HCT116 (cell line): ENCODE data around the gene TICAM1. TPM values are rescaled to one million over a fixed set of nuclear protein-coding genes. Genes with fewer than 3 reads are reported as not detected.
A peak's percentile ranks its signal among the peaks of the same experiment; 100 is the strongest.
"Not testable (repeated sequence)": the region's sequence is repeated elsewhere in the genome, so short reads cannot be mapped to it uniquely, and the experiment has no call there.

Experiments used
- ATAC-seq: fragments of 200-7000 bp; cut with Tn5 transposase; 2 replicates; pipeline ENCODE4 v1.9.1; 2020; ENCODE audit warnings: mild to moderate bottlenecking, moderate library complexity
- BruUV-seq: library from RNA; stranded (reverse); fragments of 400-500 nt; replicated peaks from 2 replicates; lab custom pipeline; 2021; lab: Mats Ljungman, UMichigan
- CTCF ChIA-PET: fragments of 300-600 bp; sonication (Branson Sonifier 250); formaldehyde crosslinking; loops from one replicate; lab custom pipeline; 2021; ENCODE audit warnings: antibody characterized with exemption; lab: Charles Lee
- POLR2A ChIA-PET: fragments of 300-600, 350-600 bp; sonication (Branson Sonifier 250); formaldehyde crosslinking; loops from one replicate; lab custom pipeline; 2021; ENCODE audit warnings: antibody characterized with exemption; lab: Charles Lee
- RAD21 ChIA-PET, 2 experiments: fragments of 300-600 bp; sonication (Branson Sonifier 250); formaldehyde crosslinking; loops; one replicate each; lab custom pipeline; 2023; ENCODE audit warnings: low total read pairs in 2 of 2; ENCODE audit not compliant: uncharacterized antibody in 2 of 2, unreplicated experiment in 2 of 2, low non-redundant PET in 1 of 2; lab: Charles Lee
- DNase-seq: peaks from one replicate; pipeline ENCODE4 v3.0.0-alpha.2; 2010; ENCODE audit warnings: low read depth, low spot score
- H2AFZ ChIP-seq: fragments of 200-600 bp; shearing (Covaris generic), sonication (generic); 2 replicates; pipeline ENCODE4 v1.6.1; 2017; ENCODE audit warnings: low read depth, mixed run types, mixed read lengths, antibody characterized with exemption, low read length; ENCODE audit not compliant: poor library complexity, severe bottlenecking
- H3K27ac ChIP-seq: 2 replicates; pipeline ENCODE4 v1.5.1; 2012; ENCODE audit warnings: low read depth, low read length
- H3K27me3 ChIP-seq: fragments of 200-600 bp; sonication (generic); 2 replicates; pipeline ENCODE4 v1.6.1; 2016; ENCODE audit warnings: mixed run types, low read length, mixed read lengths; ENCODE audit not compliant: insufficient read depth
- H3K36me3 ChIP-seq, 2 experiments: fragments of 200-500 bp in 1 of 2; fragments of 200-600 bp in 1 of 2; sonication (Bioruptor generic) in 1 of 2; sonication (generic) in 1 of 2; 2 replicates each; pipeline versions ENCODE4 v1.5.1 to v1.6.1; 2014 to 2016; ENCODE audit warnings: low read length in 2 of 2, inconsistent platforms in 1 of 2, mixed read lengths in 1 of 2, mixed run types in 1 of 2; ENCODE audit not compliant: insufficient read depth in 2 of 2, control insufficient read depth in 1 of 2
- H3K4me1 ChIP-seq, 2 experiments: fragments of 200-600 bp in 1 of 2; sonication (generic) in 1 of 2; 2 replicates each; pipeline versions ENCODE4 v1.5.1 to v1.6.1; 2012 to 2017; ENCODE audit warnings: low read length in 2 of 2, inconsistent platforms in 1 of 2, mild to moderate bottlenecking in 1 of 2, mixed read lengths in 1 of 2, mixed run types in 1 of 2, moderate library complexity in 1 of 2; ENCODE audit not compliant: insufficient read depth in 2 of 2, control insufficient read depth in 1 of 2
- H3K4me2 ChIP-seq: fragments of 200-600 bp; sonication (generic); 2 replicates; pipeline ENCODE4 v1.6.1; 2017; ENCODE audit warnings: mixed run types, low read length, mixed read lengths
- H3K4me3 ChIP-seq, 2 experiments: fragments of 200-600 bp in 1 of 2; sonication (generic) in 1 of 2; replicated peaks in 1 of 2; 2 replicates each; pipeline ENCODE4 v1.5.1; 2011 to 2016; ENCODE audit warnings: low read length in 2 of 2, control low read depth in 1 of 2, low read depth in 1 of 2, mild to moderate bottlenecking in 1 of 2, mixed read lengths in 1 of 2, mixed run types in 1 of 2
- H3K79me2 ChIP-seq: fragments of 200-600 bp; sonication (generic); 2 replicates; pipeline ENCODE4 v1.6.1; 2017; ENCODE audit warnings: mild to moderate bottlenecking, mixed run types, low read length, moderate library complexity, mixed read lengths; ENCODE audit not compliant: insufficient read depth
- H3K9ac ChIP-seq: fragments of 200-600 bp; sonication (generic); 2 replicates; pipeline ENCODE4 v1.6.1; 2016; ENCODE audit warnings: low read length, mixed read lengths
- H3K9me2 ChIP-seq: fragments of 200-600 bp; sonication (generic), shearing (Covaris generic); 2 replicates; pipeline ENCODE4 v1.6.1; 2017; ENCODE audit warnings: mixed run types, mild to moderate bottlenecking, moderate library complexity; ENCODE audit not compliant: insufficient read depth
- H3K9me3 ChIP-seq, 2 experiments: fragments of 200-500 bp in 1 of 2; fragments of 200-600 bp in 1 of 2; sonication (Bioruptor generic) in 1 of 2; sonication (generic) in 1 of 2; 2 replicates each; pipeline ENCODE4 v1.6.1; 2014 to 2017; ENCODE audit warnings: low read length in 2 of 2, mixed read lengths in 2 of 2, inconsistent platforms in 1 of 2, low read depth in 1 of 2, mild to moderate bottlenecking in 1 of 2, mixed run types in 1 of 2, moderate library complexity in 1 of 2; ENCODE audit not compliant: control insufficient read depth in 1 of 2, insufficient read depth in 1 of 2
- H4K20me1 ChIP-seq: fragments of 200-600 bp; sonication (generic), shearing (Covaris generic); 2 replicates; pipeline ENCODE4 v1.6.1; 2017; ENCODE audit warnings: mixed run types, mild to moderate bottlenecking, moderate library complexity; ENCODE audit not compliant: insufficient read depth
- ATF3 ChIP-seq: IDR thresholded peaks from 2 replicates; pipeline ENCODE4 v1.6.1; 2012
- CBX3 ChIP-seq: IDR thresholded peaks from 2 replicates; pipeline ENCODE4 v1.6.1; 2012; ENCODE audit warnings: low read depth
- ELF1 ChIP-seq: IDR thresholded peaks from 2 replicates; pipeline ENCODE4 v1.6.1; 2012; ENCODE audit warnings: low read depth, borderline replicate concordance
- EZH2phosphoT487 ChIP-seq: fragments of 200-600 bp; IDR thresholded peaks from 2 replicates; pipeline ENCODE4 v1.6.1; 2018; ENCODE audit warnings: antibody characterized with exemption, borderline replicate concordance
- POLR2A ChIP-seq: IDR thresholded peaks from 2 replicates; pipeline ENCODE4 v1.7.0; 2011; ENCODE audit warnings: borderline replicate concordance; ENCODE audit not compliant: insufficient read depth, insufficient read length; ENCODE audit errors: extremely low read depth
- RAD21 ChIP-seq: IDR thresholded peaks from 2 replicates; pipeline ENCODE4 v1.6.1; 2012; ENCODE audit warnings: low read depth, mild to moderate bottlenecking
- SIN3A ChIP-seq: IDR thresholded peaks from 2 replicates; pipeline ENCODE4 v1.6.1; 2012; ENCODE audit warnings: low read depth
- SRF ChIP-seq: IDR thresholded peaks from 2 replicates; pipeline ENCODE4 v1.6.1; 2012; ENCODE audit warnings: low read depth
- TCF7L2 ChIP-seq: IDR thresholded peaks from 2 replicates; pipeline ENCODE4 v1.7.0; 2011; ENCODE audit warnings: borderline replicate concordance, inconsistent platforms; ENCODE audit not compliant: insufficient read depth, insufficient read length; ENCODE audit errors: extremely low read depth
- YY1 ChIP-seq: IDR thresholded peaks from 2 replicates; pipeline ENCODE4 v1.6.1; 2011; ENCODE audit warnings: low read length, low read depth, moderate library complexity, mild to moderate bottlenecking; ENCODE audit not compliant: insufficient replicate concordance; ENCODE audit errors: extremely low read depth
- ZFX ChIP-seq: fragments of 450-650 bp; IDR thresholded peaks from 2 replicates; pipeline ENCODE4 v1.6.1; 2017
- ZNF274 ChIP-seq: fragments of 200-500 bp; sonication (Bioruptor generic); IDR thresholded peaks from 2 replicates; pipeline ENCODE4 v1.6.1; 2014; ENCODE audit warnings: mild to moderate bottlenecking, low read depth, low read length, inconsistent platforms
- intact Hi-C: fragments of 100-400 bp; cut with micrococcal nuclease; formaldehyde crosslinking; loops from 2 replicates; pipeline ENCODE4 v1.10.0; 2022
- total RNA-seq: library from RNA; stranded (reverse); gene quantifications from one replicate; pipeline ENCODE4 v1.2.1, GENCODE V29; 2021; ENCODE audit not compliant: unreplicated experiment
- TF ChIP-seq, protein P1 (sequence below), 3 experiments: fragments of 200-600 bp in 1 of 3; sonication (generic) in 1 of 3; IDR thresholded peaks in 2 of 3; conservative IDR thresholded peaks in 1 of 3; 2 replicates each; pipeline ENCODE4 v1.5.1; 2012 to 2017; ENCODE audit warnings: low read depth in 2 of 3, low read length in 2 of 3, antibody characterized with exemption in 1 of 3, borderline replicate concordance in 1 of 3, control low read depth in 1 of 3, mild to moderate bottlenecking in 1 of 3, mixed read lengths in 1 of 3, mixed run types in 1 of 3, moderate library complexity in 1 of 3; ENCODE audit not compliant: insufficient read depth in 1 of 3
- TF ChIP-seq, protein P2 (sequence below): IDR thresholded peaks from 2 replicates; pipeline ENCODE4 v1.6.1; 2012; ENCODE audit warnings: low read depth

TICAM1 gene
- total RNA-seq, 1 experiment from 2014 or later = 28.7 TPM

DNA sequence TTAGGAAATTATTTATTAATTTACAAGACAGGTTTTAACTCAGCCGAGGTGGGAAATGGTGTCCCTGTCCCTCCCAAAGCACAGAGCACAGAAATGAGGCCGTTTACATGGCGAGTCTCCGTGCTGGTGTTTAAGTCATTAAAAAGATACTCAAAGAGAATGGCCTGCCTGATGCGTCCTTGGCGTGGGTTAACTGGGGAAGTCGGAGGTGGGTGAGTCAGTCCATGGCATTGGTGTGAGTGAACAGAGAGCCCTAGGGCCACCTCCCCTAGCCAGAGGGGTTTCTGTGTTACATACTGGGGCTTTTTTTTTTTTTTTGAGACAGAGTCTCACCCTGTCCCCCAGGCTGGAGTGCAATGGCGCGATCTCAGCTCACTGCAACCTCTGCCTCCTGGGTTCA, 36.1 kb downstream of the TICAM1 start (continued):
- TF ChIP-seq, protein P1, sequence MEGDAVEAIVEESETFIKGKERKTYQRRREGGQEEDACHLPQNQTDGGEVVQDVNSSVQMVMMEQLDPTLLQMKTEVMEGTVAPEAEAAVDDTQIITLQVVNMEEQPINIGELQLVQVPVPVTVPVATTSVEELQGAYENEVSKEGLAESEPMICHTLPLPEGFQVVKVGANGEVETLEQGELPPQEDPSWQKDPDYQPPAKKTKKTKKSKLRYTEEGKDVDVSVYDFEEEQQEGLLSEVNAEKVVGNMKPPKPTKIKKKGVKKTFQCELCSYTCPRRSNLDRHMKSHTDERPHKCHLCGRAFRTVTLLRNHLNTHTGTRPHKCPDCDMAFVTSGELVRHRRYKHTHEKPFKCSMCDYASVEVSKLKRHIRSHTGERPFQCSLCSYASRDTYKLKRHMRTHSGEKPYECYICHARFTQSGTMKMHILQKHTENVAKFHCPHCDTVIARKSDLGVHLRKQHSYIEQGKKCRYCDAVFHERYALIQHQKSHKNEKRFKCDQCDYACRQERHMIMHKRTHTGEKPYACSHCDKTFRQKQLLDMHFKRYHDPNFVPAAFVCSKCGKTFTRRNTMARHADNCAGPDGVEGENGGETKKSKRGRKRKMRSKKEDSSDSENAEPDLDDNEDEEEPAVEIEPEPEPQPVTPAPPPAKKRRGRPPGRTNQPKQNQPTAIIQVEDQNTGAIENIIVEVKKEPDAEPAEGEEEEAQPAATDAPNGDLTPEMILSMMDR (IDR thresholded peaks at IDR 0.05 in 2 of 3, conservative IDR thresholded peaks at IDR 0.05 in 1 of 3; ENCODE audit: borderline replicate concordance in 1 of 3, insufficient read depth in 1 of 3, low read depth in 2 of 3, low read length in 2 of 3) = no peak

- H3K79me2 ChIP-seq = peaks cover 58% of the 10 kb centered on the region
- ChIA-PET CTCF (no interaction called here), POLR2A (no interaction called here), RAD21 (no interaction called here)
- no peak overlapping the region for H3K4me2 ChIP-seq
- no peaks in the 10 kb centered on the region for H3K27me3 ChIP-seq
- H3K4me3 ChIP-seq = no peak overlapping the region
- H3K9me2 ChIP-seq = no peaks in the 10 kb centered on the region
- H3K36me3 ChIP-seq = peaks cover 10 to 25% of the 10 kb centered on the region in 2 experiments; a peak in 3 of 4 replicates
- ATAC-seq (no peak), DNase-seq (no peak)
- H4K20me1 ChIP-seq = peaks cover 6% of the 10 kb centered on the region; the same call in 1 of the 2 replicates
- no peaks in the 10 kb centered on the region for H3K9me3 ChIP-seq
- H3K9ac ChIP-seq = no peak overlapping the region
- H2AFZ ChIP-seq = no peak overlapping the region
- TF ChIP-seq ZFX (no peak), YY1 (no peak), ATF3 (no peak), CBX3 (no peak), EZH2phosphoT487 (no peak), RAD21 (no peak), POLR2A (no peak), TCF7L2 (no peak), SRF (no peak), SIN3A (no peak), ELF1 (no peak), ZNF274 (no peak)
- TF ChIP-seq, protein P2, sequence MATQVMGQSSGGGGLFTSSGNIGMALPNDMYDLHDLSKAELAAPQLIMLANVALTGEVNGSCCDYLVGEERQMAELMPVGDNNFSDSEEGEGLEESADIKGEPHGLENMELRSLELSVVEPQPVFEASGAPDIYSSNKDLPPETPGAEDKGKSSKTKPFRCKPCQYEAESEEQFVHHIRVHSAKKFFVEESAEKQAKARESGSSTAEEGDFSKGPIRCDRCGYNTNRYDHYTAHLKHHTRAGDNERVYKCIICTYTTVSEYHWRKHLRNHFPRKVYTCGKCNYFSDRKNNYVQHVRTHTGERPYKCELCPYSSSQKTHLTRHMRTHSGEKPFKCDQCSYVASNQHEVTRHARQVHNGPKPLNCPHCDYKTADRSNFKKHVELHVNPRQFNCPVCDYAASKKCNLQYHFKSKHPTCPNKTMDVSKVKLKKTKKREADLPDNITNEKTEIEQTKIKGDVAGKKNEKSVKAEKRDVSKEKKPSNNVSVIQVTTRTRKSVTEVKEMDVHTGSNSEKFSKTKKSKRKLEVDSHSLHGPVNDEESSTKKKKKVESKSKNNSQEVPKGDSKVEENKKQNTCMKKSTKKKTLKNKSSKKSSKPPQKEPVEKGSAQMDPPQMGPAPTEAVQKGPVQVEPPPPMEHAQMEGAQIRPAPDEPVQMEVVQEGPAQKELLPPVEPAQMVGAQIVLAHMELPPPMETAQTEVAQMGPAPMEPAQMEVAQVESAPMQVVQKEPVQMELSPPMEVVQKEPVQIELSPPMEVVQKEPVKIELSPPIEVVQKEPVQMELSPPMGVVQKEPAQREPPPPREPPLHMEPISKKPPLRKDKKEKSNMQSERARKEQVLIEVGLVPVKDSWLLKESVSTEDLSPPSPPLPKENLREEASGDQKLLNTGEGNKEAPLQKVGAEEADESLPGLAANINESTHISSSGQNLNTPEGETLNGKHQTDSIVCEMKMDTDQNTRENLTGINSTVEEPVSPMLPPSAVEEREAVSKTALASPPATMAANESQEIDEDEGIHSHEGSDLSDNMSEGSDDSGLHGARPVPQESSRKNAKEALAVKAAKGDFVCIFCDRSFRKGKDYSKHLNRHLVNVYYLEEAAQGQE = no peak
- intact Hi-C loops = no loop called here
- H3K27ac ChIP-seq = no peak overlapping the region; the same call in 1 of the 2 replicates
- peaks cover 11 to 19% of the 10 kb centered on the region in 2 experiments for H3K4me1 ChIP-seq
- no TSS peak for BruUV-seq
Observed at GRCh38 chr19:4794971-4795370, 36.5 kb downstream of the TICAM1 start.

- Histone ChIP-seq H3K4me1 (peaks cover 12 to 19% of the 10 kb centered on the region in 2 experiments), H3K36me3 (peaks cover 10 to 25% of the 10 kb centered on the region in 2 experiments; a peak in 3 of 4 replicates), H3K79me2 (peaks cover 58% of the 10 kb centered on the region), H3K4me3 (peak overlapping the region in 1 of 2 experiments; percentile 87; a peak in 2 of 4 replicates), H3K4me2 (peak overlapping the region; percentile 98), H3K9ac (peak overlapping the region; percentile 97)
- H3K9me2 ChIP-seq, H3K27me3 ChIP-seq, RAD21 ChIA-PET, H2AFZ ChIP-seq, CTCF ChIA-PET, H4K20me1 ChIP-seq, DNase-seq, ATAC-seq, H3K9me3 ChIP-seq, intact Hi-C loops, POLR2A ChIA-PET, BruUV-seq, H3K27ac ChIP-seq: not testable (repeated sequence)
Observed at GRCh38 chr19:4793278-4793677, 38.2 kb downstream of the TICAM1 start.
